HepG2 (cell line): ENCODE data around the gene FLYWCH1. TPM values are rescaled to one million over a fixed set of nuclear protein-coding genes. Genes with fewer than 3 reads are reported as not detected.

Experiments used
- AKAP8 ChIP-seq: sonication (generic); formaldehyde crosslinking; IDR thresholded peaks from 2 replicates; pipeline ENCODE4 v1.5.1; 2020; ENCODE audit warnings: mild to moderate bottlenecking, missing genetic modification reagents
- CREB1 ChIP-seq, 2 experiments: fragments of 450-650 bp in 1 of 2; IDR thresholded peaks; 2 replicates each; pipeline ENCODE4 v1.6.1; 2016 to 2017; ENCODE audit warnings: control low read depth in 1 of 2, mild to moderate bottlenecking in 1 of 2, missing compliant biosample characterization in 1 of 2, missing genetic modification characterization in 1 of 2
- ESRRA ChIP-seq: sonication (generic); formaldehyde crosslinking; IDR thresholded peaks from 2 replicates; pipeline ENCODE4 v1.5.1; 2020; ENCODE audit warnings: mild to moderate bottlenecking, low read depth, missing genetic modification reagents
- ETV5 ChIP-seq: IDR thresholded peaks from 2 replicates; pipeline ENCODE4 v1.6.1; 2018; ENCODE audit warnings: missing biosample characterization, missing genetic modification reagents, inconsistent platforms, borderline replicate concordance
- FOXA3 ChIP-seq: IDR thresholded peaks from 2 replicates; pipeline ENCODE4 v1.6.1; 2016; ENCODE audit warnings: missing genetic modification reagents, missing compliant biosample characterization
- HMG20B ChIP-seq: conservative IDR thresholded peaks from 2 replicates; pipeline ENCODE4 v1.6.1; 2016; ENCODE audit warnings: missing genetic modification reagents, missing compliant biosample characterization
- IRF2 ChIP-seq: IDR thresholded peaks from 2 replicates; pipeline ENCODE4 v1.6.1; 2018; ENCODE audit warnings: missing genetic modification reagents, missing compliant biosample characterization
- MAF1 ChIP-seq: sonication (generic); formaldehyde crosslinking; IDR thresholded peaks from 2 replicates; pipeline ENCODE4 v1.5.0; 2020; ENCODE audit warnings: missing genetic modification reagents, borderline replicate concordance
- MIXL1 ChIP-seq: IDR thresholded peaks from 2 replicates; pipeline ENCODE4 v1.6.1; 2016
- NFATC3 ChIP-seq: sonication (generic); formaldehyde crosslinking; IDR thresholded peaks from 2 replicates; pipeline ENCODE4 v1.5.1; 2020; ENCODE audit warnings: mild to moderate bottlenecking, missing genetic modification reagents
- PITX1 ChIP-seq: sonication (generic); formaldehyde crosslinking; IDR thresholded peaks from 2 replicates; pipeline ENCODE4 v1.5.1; 2020; ENCODE audit warnings: mild to moderate bottlenecking, missing genetic modification reagents
- RAD21 ChIP-seq: fragments of 450-650 bp; formaldehyde crosslinking; IDR thresholded peaks from 2 replicates; pipeline ENCODE4 v1.5.0; 2020; ENCODE audit warnings: mild to moderate bottlenecking
- SIN3A ChIP-seq: IDR thresholded peaks from 2 replicates; pipeline ENCODE4 v1.6.1; 2011; ENCODE audit warnings: low read depth, mild to moderate bottlenecking, control low read depth, low read length, borderline replicate concordance
- SMC3 ChIP-seq: IDR thresholded peaks from 2 replicates; pipeline ENCODE4 v1.6.1; 2011; ENCODE audit warnings: low read length, improper control_type of control experiment
- STAG1 ChIP-seq: sonication (generic); formaldehyde crosslinking; IDR thresholded peaks from 2 replicates; pipeline ENCODE4 v1.4.0; 2020; ENCODE audit warnings: missing genetic modification reagents
- TCF7 ChIP-seq: sonication (generic); IDR thresholded peaks from 2 replicates; pipeline ENCODE4 v1.6.1; 2016; ENCODE audit warnings: antibody characterized with exemption, low read depth
- XBP1 ChIP-seq: sonication (generic); formaldehyde crosslinking; IDR thresholded peaks from 2 replicates; pipeline ENCODE4 v1.5.0; 2020; ENCODE audit warnings: missing genetic modification reagents
- XRCC5 ChIP-seq: fragments of 200-400 bp; formaldehyde crosslinking; optimal IDR thresholded peaks from 2 replicates; pipeline ENCODE3; 2017; ENCODE audit warnings: mild to moderate bottlenecking, low read length
- YY1 ChIP-seq: IDR thresholded peaks from 2 replicates; pipeline ENCODE4 v1.6.1; 2011; ENCODE audit warnings: low read length, low read depth, moderate library complexity, mild to moderate bottlenecking; ENCODE audit not compliant: insufficient read depth, insufficient replicate concordance
- ZFP90 ChIP-seq: sonication (generic); formaldehyde crosslinking; IDR thresholded peaks from 2 replicates; pipeline ENCODE4 v1.8.0; 2022; ENCODE audit warnings: missing genetic modification reagents, mild to moderate bottlenecking, inconsistent platforms, borderline replicate concordance
- ZNF563 ChIP-seq: sonication (generic); formaldehyde crosslinking; IDR thresholded peaks from 2 replicates; pipeline ENCODE4 v1.8.0; 2022; ENCODE audit warnings: mild to moderate bottlenecking, moderate library complexity, missing genetic modification reagents
- polyA plus RNA-seq, 8 experiments: library from polyadenylated mRNA; depleted of rRNA in 3 of 8; stranded (reverse) in 7 of 8; unstranded in 1 of 8; fragments of >200 nt; fragmentation: Illumina TruSeq in 4 of 8; extraction: Trizol in 4 of 8; gene quantifications; 2 replicates each; pipeline versions ENCODE4 v1.2.1 to v1.2.3, GENCODE V29; 2011 to 2016; ENCODE audit warnings: low read depth in 4 of 8, missing spikeins in 1 of 8, mixed read lengths in 1 of 8; ENCODE audit not compliant: insufficient read depth in 1 of 8
- total RNA-seq, 5 experiments: library from RNA; depleted of rRNA; stranded (reverse); fragments of >200 nt; fragmentation: Illumina TruSeq; extraction: Trizol; gene quantifications; 2 replicates each; pipeline ENCODE4 v1.2.3, GENCODE V29; 2016; ENCODE audit warnings: low read depth in 1 of 5
- TF ChIP-seq, protein P1 (sequence below): IDR thresholded peaks from 2 replicates; pipeline ENCODE4 v1.6.1; 2012; ENCODE audit warnings: low read depth, low read length, improper control_type of control experiment
- TF ChIP-seq, protein P2 (sequence below): sonication (generic); formaldehyde crosslinking; IDR thresholded peaks from 2 replicates; pipeline ENCODE4 v1.5.0; 2020; ENCODE audit warnings: mild to moderate bottlenecking, missing genetic modification reagents, moderate library complexity
- TF ChIP-seq, protein P3 (sequence below): sonication (generic); formaldehyde crosslinking; IDR thresholded peaks from 2 replicates; pipeline ENCODE4 v1.5.0; 2020; ENCODE audit warnings: mild to moderate bottlenecking, low read depth, missing genetic modification reagents, borderline replicate concordance
- TF ChIP-seq, protein P4 (sequence below), 2 experiments: sonication (generic) in 1 of 2; formaldehyde crosslinking in 1 of 2; IDR thresholded peaks; 2 replicates each; pipeline versions ENCODE4 v1.4.0 to v1.6.1; 2018 to 2020; ENCODE audit warnings: missing genetic modification reagents in 2 of 2, borderline replicate concordance in 1 of 2, low read depth in 1 of 2, mild to moderate bottlenecking in 1 of 2, missing biosample characterization in 1 of 2

Gene FLYWCH1
- total and polyA plus RNA-seq, 2 of the 13 experiments (the other 11 are each of a cell fraction or from before 2014, with no cell fraction given), result 7.3 to 12.4 TPM

DNA sequence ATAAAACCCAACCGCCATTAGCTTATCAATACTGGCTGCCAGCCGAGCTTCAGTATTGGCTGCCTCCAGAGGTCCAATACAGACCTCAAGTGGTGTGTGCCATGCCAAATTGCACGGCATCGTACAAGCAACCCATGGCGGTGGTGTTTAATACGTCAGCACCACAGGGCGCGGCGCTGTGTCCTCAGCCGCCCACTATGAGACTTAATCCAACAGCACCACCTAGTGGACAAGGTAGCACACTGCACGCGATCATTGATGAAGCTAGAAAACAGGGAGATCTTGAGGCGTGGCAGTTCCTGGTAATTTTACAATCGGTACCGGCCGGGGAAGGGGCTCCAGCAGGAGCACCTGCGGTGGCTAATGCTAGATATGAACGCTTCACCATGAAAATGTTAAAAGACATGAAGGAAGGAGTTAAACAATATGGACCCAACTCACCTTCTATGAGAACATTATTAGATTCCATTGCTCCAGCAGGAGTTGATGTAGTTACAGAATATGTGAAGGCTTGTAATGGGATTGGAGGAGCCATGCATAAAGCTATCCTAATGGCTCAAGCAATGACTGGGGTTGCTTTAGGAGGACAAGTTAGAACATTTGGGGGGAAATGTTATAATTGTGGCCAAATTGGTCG, 15.4 kb downstream of the FLYWCH1 start (continued):
- TF ChIP-seq CREB1 (IDR thresholded peaks at IDR 0.05) (peak; percentile 65; the same call in 1 of the 2 replicates), CREB1 (CRISPR knock-in tag; IDR thresholded peaks at IDR 0.05) (peak; percentile 66), PITX1 (CRISPR knock-in tag) (peak; percentile 51; the same call in 1 of the 2 replicates), YY1 (peak; percentile 42), XBP1 (CRISPR knock-in tag) (peak; percentile 48; the same call in 1 of the 2 replicates), STAG1 (CRISPR knock-in tag) (peak; percentile 86), TCF7 (no peak), FOXA3 (CRISPR knock-in tag) (peak; percentile 42; the same call in 1 of the 2 replicates), MAF1 (CRISPR knock-in tag) (no peak), ZNF563 (CRISPR knock-in tag) (no peak), IRF2 (CRISPR knock-in tag) (0 out of 2 replicates have a peak, but pooled peaks have one; percentile 29), RAD21 (CRISPR knock-in tag) (peak; percentile 71), SIN3A (no peak), HMG20B (no peak), MIXL1 (CRISPR knock-in tag) (0 out of 2 replicates have a peak, but pooled peaks have one; percentile 40), XRCC5 (peak; percentile 72), ESRRA (no peak), ZFP90 (CRISPR knock-in tag) (0 out of 2 replicates have a peak, but pooled peaks have one; percentile 39), NFATC3 (CRISPR knock-in tag) (0 out of 2 replicates have a peak, but pooled peaks have one; percentile 35), AKAP8 (CRISPR knock-in tag) (no peak), SMC3 (peak; percentile 72), ETV5 (no peak)
- TF ChIP-seq, protein P1, sequence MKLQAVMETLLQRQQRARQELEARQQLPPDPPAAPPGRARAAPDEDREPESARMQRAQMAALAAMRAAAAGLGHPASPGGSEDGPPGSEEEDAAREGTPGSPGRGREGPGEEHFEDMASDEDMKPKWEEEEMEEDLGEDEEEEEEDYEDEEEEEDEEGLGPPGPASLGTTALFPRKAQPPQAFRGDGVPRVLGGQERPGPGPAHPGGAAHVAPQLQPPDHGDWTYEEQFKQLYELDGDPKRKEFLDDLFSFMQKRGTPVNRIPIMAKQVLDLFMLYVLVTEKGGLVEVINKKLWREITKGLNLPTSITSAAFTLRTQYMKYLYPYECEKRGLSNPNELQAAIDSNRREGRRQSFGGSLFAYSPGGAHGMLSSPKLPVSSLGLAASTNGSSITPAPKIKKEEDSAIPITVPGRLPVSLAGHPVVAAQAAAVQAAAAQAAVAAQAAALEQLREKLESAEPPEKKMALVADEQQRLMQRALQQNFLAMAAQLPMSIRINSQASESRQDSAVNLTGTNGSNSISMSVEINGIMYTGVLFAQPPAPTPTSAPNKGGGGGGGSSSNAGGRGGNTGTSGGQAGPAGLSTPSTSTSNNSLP, result peak; percentile 65
- TF ChIP-seq, protein P2, sequence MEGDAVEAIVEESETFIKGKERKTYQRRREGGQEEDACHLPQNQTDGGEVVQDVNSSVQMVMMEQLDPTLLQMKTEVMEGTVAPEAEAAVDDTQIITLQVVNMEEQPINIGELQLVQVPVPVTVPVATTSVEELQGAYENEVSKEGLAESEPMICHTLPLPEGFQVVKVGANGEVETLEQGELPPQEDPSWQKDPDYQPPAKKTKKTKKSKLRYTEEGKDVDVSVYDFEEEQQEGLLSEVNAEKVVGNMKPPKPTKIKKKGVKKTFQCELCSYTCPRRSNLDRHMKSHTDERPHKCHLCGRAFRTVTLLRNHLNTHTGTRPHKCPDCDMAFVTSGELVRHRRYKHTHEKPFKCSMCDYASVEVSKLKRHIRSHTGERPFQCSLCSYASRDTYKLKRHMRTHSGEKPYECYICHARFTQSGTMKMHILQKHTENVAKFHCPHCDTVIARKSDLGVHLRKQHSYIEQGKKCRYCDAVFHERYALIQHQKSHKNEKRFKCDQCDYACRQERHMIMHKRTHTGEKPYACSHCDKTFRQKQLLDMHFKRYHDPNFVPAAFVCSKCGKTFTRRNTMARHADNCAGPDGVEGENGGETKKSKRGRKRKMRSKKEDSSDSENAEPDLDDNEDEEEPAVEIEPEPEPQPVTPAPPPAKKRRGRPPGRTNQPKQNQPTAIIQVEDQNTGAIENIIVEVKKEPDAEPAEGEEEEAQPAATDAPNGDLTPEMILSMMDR (CRISPR knock-in tag), result peak; percentile 95
- TF ChIP-seq, protein P3, sequence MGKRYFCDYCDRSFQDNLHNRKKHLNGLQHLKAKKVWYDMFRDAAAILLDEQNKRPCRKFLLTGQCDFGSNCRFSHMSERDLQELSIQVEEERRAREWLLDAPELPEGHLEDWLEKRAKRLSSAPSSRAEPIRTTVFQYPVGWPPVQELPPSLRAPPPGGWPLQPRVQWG (CRISPR knock-in tag), result no peak
- TF ChIP-seq, protein P4, sequence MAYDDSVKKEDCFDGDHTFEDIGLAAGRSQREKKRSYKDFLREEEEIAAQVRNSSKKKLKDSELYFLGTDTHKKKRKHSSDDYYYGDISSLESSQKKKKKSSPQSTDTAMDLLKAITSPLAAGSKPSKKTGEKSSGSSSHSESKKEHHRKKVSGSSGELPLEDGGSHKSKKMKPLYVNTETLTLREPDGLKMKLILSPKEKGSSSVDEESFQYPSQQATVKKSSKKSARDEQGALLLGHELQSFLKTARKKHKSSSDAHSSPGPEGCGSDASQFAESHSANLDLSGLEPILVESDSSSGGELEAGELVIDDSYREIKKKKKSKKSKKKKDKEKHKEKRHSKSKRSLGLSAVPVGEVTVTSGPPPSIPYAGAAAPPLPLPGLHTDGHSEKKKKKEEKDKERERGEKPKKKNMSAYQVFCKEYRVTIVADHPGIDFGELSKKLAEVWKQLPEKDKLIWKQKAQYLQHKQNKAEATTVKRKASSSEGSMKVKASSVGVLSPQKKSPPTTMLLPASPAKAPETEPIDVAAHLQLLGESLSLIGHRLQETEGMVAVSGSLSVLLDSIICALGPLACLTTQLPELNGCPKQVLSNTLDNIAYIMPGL (CRISPR knock-in tag; IDR thresholded peaks at IDR 0.05; ENCODE audit: borderline replicate concordance in 1 of 2, low read depth in 1 of 2), result 0 out of 4 replicates have a peak, but pooled peaks of 1 of the 2 experiments have one; percentile 52
